Measurements from ENCODE around the gene PWP2.
"Not testable (repeated sequence)": the region's sequence is repeated elsewhere in the genome, so short reads cannot be mapped to it uniquely, and the experiment has no call there.

PWP2 gene

DNA sequence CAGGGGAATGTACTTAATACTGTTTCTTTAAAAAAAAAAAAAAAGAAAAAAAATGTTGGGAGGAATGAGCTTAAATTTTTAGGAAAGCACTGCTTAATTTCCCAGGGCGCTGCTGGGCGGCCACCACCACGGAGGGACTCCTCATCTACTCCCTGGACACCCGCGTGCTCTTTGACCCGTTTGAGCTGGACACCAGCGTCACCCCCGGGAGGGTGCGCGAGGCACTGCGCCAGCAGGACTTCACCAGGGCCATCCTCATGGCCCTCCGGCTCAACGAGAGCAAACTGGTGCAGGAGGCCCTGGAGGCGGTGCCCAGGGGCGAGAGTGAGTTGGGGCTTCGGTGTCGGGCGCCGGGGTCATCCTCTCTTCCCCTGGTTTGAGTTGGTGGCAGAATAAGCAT lies 20.6 kb downstream of the PWP2 start:
- not testable (repeated sequence) for H3K36me3 ChIP-seq (ENCODE audit: control insufficient read depth in 2 of 2, insufficient read depth in 2 of 2, low read length in 2 of 2); H3K4me3 ChIP-seq (ENCODE audit: low read length in 2 of 2); H3K9ac ChIP-seq (ENCODE audit: low read depth in 1 of 2, low read length in 2 of 2); H3K9me3 ChIP-seq (ENCODE audit: control insufficient read depth in 2 of 2, low read length in 2 of 2); H3K27me3 ChIP-seq (ENCODE audit: control insufficient read depth in 2 of 2, insufficient read depth in 2 of 2, low read length in 2 of 2); H3K4me1 ChIP-seq (ENCODE audit: control insufficient read depth in 2 of 2, insufficient read depth in 2 of 2, low read length in 2 of 2); H3K27ac ChIP-seq (ENCODE audit: low read depth in 2 of 2, low read length in 2 of 2)

GRCh38 chr21:44133715-44134057 lies 26.5 kb downstream of the PWP2 start:
- not testable (repeated sequence) for H3K27me3 ChIP-seq (ENCODE audit: control insufficient read depth in 2 of 2, insufficient read depth in 2 of 2, low read length in 2 of 2); H3K4me1 ChIP-seq (ENCODE audit: control insufficient read depth in 2 of 2, insufficient read depth in 2 of 2, low read length in 2 of 2); H3K36me3 ChIP-seq (ENCODE audit: control insufficient read depth in 2 of 2, insufficient read depth in 2 of 2, low read length in 2 of 2); H3K4me3 ChIP-seq (ENCODE audit: low read length in 2 of 2); H3K27ac ChIP-seq (ENCODE audit: low read depth in 2 of 2, low read length in 2 of 2); H3K9me3 ChIP-seq (ENCODE audit: control insufficient read depth in 2 of 2, low read length in 2 of 2)
- H3K9ac ChIP-seq (ENCODE audit: low read depth in 1 of 2, low read length in 2 of 2): peak overlapping the region in 1 of 2 donors; percentile 33

DNA sequence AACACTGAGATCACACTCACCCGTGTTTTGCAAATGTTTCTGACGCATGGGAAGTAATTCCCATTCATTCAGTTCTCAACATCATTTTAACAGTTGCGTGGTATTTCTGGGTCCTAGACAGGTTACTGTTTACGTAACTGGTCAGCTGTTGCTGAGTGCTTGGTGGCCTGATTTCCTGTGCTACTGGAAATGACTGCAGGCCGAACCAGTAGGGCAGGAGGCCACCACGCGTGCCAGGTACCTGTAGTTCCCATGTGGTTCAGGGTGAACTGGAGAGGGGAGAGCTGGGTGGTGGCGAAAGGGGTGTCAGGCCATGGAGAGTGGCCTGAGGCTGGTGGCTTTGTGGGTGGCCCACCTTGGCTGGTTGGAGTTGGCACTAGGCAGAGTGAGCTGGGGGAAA lies 27.5 kb downstream of the PWP2 start:
- not testable (repeated sequence) for H3K36me3 ChIP-seq (ENCODE audit: control insufficient read depth in 2 of 2, insufficient read depth in 2 of 2, low read length in 2 of 2); H3K27ac ChIP-seq (ENCODE audit: low read depth in 2 of 2, low read length in 2 of 2); H3K9me3 ChIP-seq (ENCODE audit: control insufficient read depth in 2 of 2, low read length in 2 of 2); H3K4me3 ChIP-seq (ENCODE audit: low read length in 2 of 2); H3K4me1 ChIP-seq (ENCODE audit: control insufficient read depth in 2 of 2, insufficient read depth in 2 of 2, low read length in 2 of 2); H3K27me3 ChIP-seq (ENCODE audit: control insufficient read depth in 2 of 2, insufficient read depth in 2 of 2, low read length in 2 of 2); H3K9ac ChIP-seq (ENCODE audit: low read depth in 1 of 2, low read length in 2 of 2)

GRCh38 chr21:44138039-44138438 lies 30.8 kb downstream of the PWP2 start:
- not testable (repeated sequence) for H3K9ac ChIP-seq (ENCODE audit: low read depth in 1 of 2, low read length in 2 of 2); H3K4me1 ChIP-seq (ENCODE audit: control insufficient read depth in 2 of 2, insufficient read depth in 2 of 2, low read length in 2 of 2); H3K4me3 ChIP-seq (ENCODE audit: low read length in 2 of 2); H3K27me3 ChIP-seq (ENCODE audit: control insufficient read depth in 2 of 2, insufficient read depth in 2 of 2, low read length in 2 of 2); H3K9me3 ChIP-seq (ENCODE audit: control insufficient read depth in 2 of 2, low read length in 2 of 2); H3K36me3 ChIP-seq (ENCODE audit: control insufficient read depth in 2 of 2, insufficient read depth in 2 of 2, low read length in 2 of 2); H3K27ac ChIP-seq (ENCODE audit: low read depth in 2 of 2, low read length in 2 of 2)

- H3K4me1 ChIP-seq (ENCODE audit: control insufficient read depth in 2 of 2, insufficient read depth in 2 of 2, low read length in 2 of 2); H3K9ac ChIP-seq (ENCODE audit: low read depth in 1 of 2, low read length in 2 of 2); H3K27me3 ChIP-seq (ENCODE audit: control insufficient read depth in 2 of 2, insufficient read depth in 2 of 2, low read length in 2 of 2); H3K9me3 ChIP-seq (ENCODE audit: control insufficient read depth in 2 of 2, low read length in 2 of 2); H3K36me3 ChIP-seq (ENCODE audit: control insufficient read depth in 2 of 2, insufficient read depth in 2 of 2, low read length in 2 of 2); H3K4me3 ChIP-seq (ENCODE audit: low read length in 2 of 2); H3K27ac ChIP-seq (ENCODE audit: low read depth in 2 of 2, low read length in 2 of 2): not testable (repeated sequence)
Observed at GRCh38 chr21:44139787-44140551, 32.8 kb downstream of the PWP2 start.

DNA sequence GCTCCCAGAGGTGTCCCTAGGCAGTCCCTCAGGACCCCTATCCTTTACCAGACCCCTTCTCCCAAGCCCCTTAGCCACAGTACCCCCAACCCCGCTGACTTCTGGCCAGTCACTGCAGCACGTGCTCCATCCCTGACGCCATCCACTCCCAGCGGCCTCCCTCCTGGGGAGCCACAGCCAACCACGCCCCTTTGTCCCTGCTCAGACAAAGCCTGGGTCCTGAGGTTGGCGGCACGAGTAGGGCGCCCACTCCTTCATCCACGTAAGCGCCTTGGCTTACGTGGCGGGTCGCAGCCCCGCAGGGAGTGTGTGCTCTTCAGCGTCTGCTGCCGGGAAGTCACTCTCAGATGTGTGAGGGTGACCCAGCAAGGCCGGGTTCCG lies 33.3 kb downstream of the PWP2 start:
- not testable (repeated sequence) for H3K4me1 ChIP-seq (ENCODE audit: control insufficient read depth in 2 of 2, insufficient read depth in 2 of 2, low read length in 2 of 2); H3K9me3 ChIP-seq (ENCODE audit: control insufficient read depth in 2 of 2, low read length in 2 of 2); H3K36me3 ChIP-seq (ENCODE audit: control insufficient read depth in 2 of 2, insufficient read depth in 2 of 2, low read length in 2 of 2); H3K9ac ChIP-seq (ENCODE audit: low read depth in 1 of 2, low read length in 2 of 2); H3K27me3 ChIP-seq (ENCODE audit: control insufficient read depth in 2 of 2, insufficient read depth in 2 of 2, low read length in 2 of 2); H3K4me3 ChIP-seq (ENCODE audit: low read length in 2 of 2); H3K27ac ChIP-seq (ENCODE audit: low read depth in 2 of 2, low read length in 2 of 2)

- not testable (repeated sequence) for H3K9ac ChIP-seq (ENCODE audit: low read depth in 1 of 2, low read length in 2 of 2); H3K4me1 ChIP-seq (ENCODE audit: control insufficient read depth in 2 of 2, insufficient read depth in 2 of 2, low read length in 2 of 2); H3K27ac ChIP-seq (ENCODE audit: low read depth in 2 of 2, low read length in 2 of 2); H3K9me3 ChIP-seq (ENCODE audit: control insufficient read depth in 2 of 2, low read length in 2 of 2); H3K27me3 ChIP-seq (ENCODE audit: control insufficient read depth in 2 of 2, insufficient read depth in 2 of 2, low read length in 2 of 2); H3K36me3 ChIP-seq (ENCODE audit: control insufficient read depth in 2 of 2, insufficient read depth in 2 of 2, low read length in 2 of 2); H3K4me3 ChIP-seq (ENCODE audit: low read length in 2 of 2)
Observed at GRCh38 chr21:44142470-44142869, 35.3 kb downstream of the PWP2 start.

GRCh38 chr21:44143380-44143779 lies 36.2 kb downstream of the PWP2 start:
- not testable (repeated sequence) for H3K27ac ChIP-seq (ENCODE audit: low read depth in 2 of 2, low read length in 2 of 2); H3K9ac ChIP-seq (ENCODE audit: low read depth in 1 of 2, low read length in 2 of 2); H3K27me3 ChIP-seq (ENCODE audit: control insufficient read depth in 2 of 2, insufficient read depth in 2 of 2, low read length in 2 of 2); H3K4me3 ChIP-seq (ENCODE audit: low read length in 2 of 2); H3K36me3 ChIP-seq (ENCODE audit: control insufficient read depth in 2 of 2, insufficient read depth in 2 of 2, low read length in 2 of 2); H3K4me1 ChIP-seq (ENCODE audit: control insufficient read depth in 2 of 2, insufficient read depth in 2 of 2, low read length in 2 of 2); H3K9me3 ChIP-seq (ENCODE audit: control insufficient read depth in 2 of 2, low read length in 2 of 2)

DNA sequence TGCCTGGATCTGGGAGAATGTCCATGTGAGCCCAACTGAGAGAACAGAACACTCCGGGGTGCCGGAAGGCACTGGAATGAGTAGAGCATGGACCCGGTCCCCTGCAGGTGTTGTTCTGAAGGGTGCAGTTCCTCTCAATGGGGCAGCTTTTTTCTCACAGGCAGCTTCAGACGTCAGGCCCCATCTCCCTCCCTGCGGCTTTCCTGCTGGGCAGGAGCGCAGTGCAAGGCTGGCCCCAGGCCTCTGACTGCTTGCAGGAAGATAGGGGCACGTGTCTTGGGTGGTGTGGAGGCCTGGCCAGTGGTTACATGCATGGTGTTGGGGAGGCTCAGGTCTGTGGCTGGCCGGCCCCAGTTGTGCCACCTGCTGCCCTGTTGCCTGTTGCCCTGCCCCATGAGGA lies 36.8 kb downstream of the PWP2 start:
- H3K27me3 ChIP-seq (ENCODE audit: control insufficient read depth in 2 of 2, insufficient read depth in 2 of 2, low read length in 2 of 2); H3K4me3 ChIP-seq (ENCODE audit: low read length in 2 of 2); H3K9me3 ChIP-seq (ENCODE audit: control insufficient read depth in 2 of 2, low read length in 2 of 2); H3K9ac ChIP-seq (ENCODE audit: low read depth in 1 of 2, low read length in 2 of 2); H3K4me1 ChIP-seq (ENCODE audit: control insufficient read depth in 2 of 2, insufficient read depth in 2 of 2, low read length in 2 of 2); H3K27ac ChIP-seq (ENCODE audit: low read depth in 2 of 2, low read length in 2 of 2); H3K36me3 ChIP-seq (ENCODE audit: control insufficient read depth in 2 of 2, insufficient read depth in 2 of 2, low read length in 2 of 2): not testable (repeated sequence)

GRCh38 chr21:44144784-44145602 lies 37.8 kb downstream of the PWP2 start:
- H3K27me3 ChIP-seq (ENCODE audit: control insufficient read depth in 2 of 2, insufficient read depth in 2 of 2, low read length in 2 of 2); H3K27ac ChIP-seq (ENCODE audit: low read depth in 2 of 2, low read length in 2 of 2); H3K4me3 ChIP-seq (ENCODE audit: low read length in 2 of 2); H3K9ac ChIP-seq (ENCODE audit: low read depth in 1 of 2, low read length in 2 of 2); H3K9me3 ChIP-seq (ENCODE audit: control insufficient read depth in 2 of 2, low read length in 2 of 2); H3K4me1 ChIP-seq (ENCODE audit: control insufficient read depth in 2 of 2, insufficient read depth in 2 of 2, low read length in 2 of 2); H3K36me3 ChIP-seq (ENCODE audit: control insufficient read depth in 2 of 2, insufficient read depth in 2 of 2, low read length in 2 of 2): not testable (repeated sequence)

All from mucosa of rectum (tissue), 2 donors.